ENCODE results near the gene ARL15. TPM values are rescaled to one million over a fixed set of nuclear protein-coding genes. Genes with fewer than 3 reads are reported as not detected.
"Not testable (repeated sequence)": the region's sequence is repeated elsewhere in the genome, so short reads cannot be mapped to it uniquely, and the experiment has no call there.

Gene ARL15
- total RNA-seq (2014; rRNA removed; shearing (Covaris generic); ENCODE audit: low replicate concordance): 3.9 and 6.7 TPM in 2 replicates

DNA sequence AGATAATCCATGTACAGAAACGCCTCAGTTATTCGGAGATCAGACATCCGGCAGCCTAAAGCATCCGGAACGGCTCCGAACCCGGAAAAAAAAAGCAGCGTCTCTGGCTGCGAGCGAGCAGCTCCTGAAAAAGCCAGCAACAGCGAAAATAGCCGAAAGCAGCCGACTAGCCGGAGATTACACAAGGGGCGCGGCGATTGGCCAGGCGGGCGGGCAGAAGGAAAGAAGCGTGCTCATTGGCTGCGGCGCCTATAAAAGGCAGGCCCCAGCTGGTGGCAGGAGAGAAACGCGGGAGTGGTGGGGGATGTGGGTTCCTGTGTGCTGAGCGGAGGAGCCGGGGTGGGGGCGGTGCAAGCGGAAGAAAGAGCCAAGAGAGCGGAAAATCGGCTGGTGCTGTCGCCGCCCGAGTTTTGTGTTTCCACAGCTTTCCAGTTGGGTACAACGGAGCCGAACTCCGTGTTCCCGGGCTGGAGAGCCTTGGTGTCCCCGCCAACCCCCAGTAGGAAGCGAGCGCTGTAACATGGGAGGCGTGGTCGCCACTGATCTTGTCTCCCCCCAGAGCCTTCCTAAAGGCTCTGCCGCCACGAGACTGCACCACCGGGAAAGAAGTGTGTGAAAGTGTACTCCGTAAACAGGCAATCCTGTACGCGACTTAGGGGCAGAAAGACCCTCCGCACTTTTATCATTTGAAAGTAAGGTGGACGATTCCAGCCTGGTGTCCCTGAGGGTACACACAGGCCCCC is at the start of gene ARL15:
TSS of gene ARL15 (minus strand) at position 141 of the 743 bp plus-strand sequence.
- peak; percentile 91 for DNase-seq (ENCODE audit: low read depth)
- in situ Hi-C loops (cut with HindIII; ENCODE audit: low pct_unique_long_range_greater_than_20kb, low sequenced_read_pairs): no loop called here

DNA sequence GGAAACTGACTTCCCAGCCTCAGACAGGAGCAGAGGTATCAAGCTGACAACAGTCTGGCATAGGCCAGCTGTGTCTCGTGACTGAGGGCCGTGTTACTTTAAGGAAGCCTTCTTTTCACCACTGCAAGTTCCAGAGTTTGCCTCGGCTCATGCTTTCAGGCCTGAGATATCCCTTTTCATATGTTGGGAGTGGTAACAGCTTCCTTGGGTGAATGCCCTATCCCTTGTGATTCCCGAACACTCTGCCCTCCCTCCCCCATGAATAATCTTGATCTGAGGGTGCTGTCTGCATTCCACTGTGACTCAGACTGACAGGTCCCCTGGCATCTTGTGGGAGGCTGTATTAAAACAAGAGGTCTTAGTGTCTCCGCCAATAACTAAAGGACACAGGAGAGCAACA is 49.7 kb upstream of the ARL15 start:
- in situ Hi-C loops (cut with HindIII; ENCODE audit: low pct_unique_long_range_greater_than_20kb, low sequenced_read_pairs): no loop called here
- DNase-seq (ENCODE audit: low read depth): no peak

DNA sequence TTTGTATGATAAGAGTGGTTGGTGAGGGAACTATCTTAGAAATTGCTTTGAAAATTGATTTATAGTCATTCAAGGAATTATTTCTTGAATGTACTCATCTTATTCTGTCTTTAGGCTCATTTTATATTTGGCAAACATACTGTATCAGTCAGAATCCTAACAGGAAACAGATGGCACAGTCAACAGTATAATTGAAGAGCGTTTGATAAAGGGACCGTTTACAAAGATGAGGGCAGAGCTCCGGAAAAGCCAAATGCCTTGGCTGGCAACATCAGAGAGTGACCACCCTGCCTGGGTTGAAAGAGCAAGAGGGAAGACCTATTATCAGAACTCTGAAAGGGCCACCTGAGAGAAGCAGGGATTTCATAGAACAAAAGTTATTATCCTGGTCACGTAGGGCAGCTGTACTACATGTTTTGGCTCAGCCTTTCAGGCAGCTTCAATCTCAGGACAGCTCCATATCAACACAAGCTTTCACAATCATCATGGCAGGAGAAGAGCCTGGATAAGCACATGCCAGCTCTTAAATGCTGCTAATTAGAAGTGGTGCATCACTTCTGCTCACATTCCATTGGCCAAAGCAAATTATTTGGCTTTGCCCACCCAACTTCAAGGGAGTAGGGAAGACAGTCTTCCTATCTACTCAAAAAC is 47.2 kb upstream of the ARL15 start:
- in situ Hi-C loops (cut with HindIII; ENCODE audit: low pct_unique_long_range_greater_than_20kb, low sequenced_read_pairs): no loop called here
- no peak for DNase-seq (ENCODE audit: low read depth)

DNA sequence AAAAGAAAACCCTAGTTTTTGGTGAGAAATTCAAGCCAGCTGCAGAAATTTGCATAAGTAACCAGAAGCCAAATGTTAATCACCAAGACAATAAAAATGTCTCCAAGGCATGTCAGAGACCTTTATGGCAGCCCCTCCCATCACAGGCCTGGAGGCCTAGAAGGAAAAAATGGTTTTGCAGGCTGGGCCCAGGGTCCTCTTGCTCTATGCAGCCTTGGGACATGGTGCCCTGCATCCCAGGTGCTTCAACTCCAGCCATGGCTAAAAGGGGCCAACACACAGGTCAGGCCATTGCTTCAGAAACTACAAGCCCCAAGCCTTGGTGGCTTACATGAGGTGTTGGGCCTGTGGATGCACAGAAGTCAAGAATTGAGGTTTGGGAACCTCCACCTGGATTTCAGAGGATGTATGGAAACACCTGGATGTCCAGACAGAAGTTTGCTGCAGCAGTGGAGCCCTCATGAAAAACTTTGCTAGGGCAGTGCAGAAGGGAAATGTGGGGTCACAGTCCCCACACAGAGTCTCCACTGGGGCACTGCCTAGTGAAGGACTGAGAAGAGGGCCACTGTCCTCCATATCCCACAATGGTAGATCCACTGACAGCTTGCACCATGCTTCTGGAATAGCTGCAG is 43.7 kb upstream of the ARL15 start:
- in situ Hi-C loops (cut with HindIII; ENCODE audit: low pct_unique_long_range_greater_than_20kb, low sequenced_read_pairs); DNase-seq (ENCODE audit: low read depth): not testable (repeated sequence)

DNA sequence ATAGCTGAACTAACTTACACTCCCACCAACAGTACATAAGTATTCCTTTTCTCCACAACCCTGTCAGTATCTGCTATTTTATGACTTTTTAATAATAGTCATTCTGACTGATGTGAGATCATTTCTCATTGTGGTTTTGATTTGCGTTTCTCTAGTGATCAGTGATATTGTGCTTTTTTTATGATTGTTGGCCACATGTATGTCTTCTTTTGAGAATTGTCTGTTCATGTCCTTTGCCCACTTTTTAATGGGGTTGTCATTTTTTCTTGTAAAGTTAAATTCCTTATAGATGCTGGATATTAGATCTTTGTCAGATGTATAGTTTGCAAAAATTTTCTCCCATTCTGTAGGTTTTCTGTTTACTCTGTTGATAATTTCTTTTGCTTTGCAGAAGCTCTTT is 42.2 kb upstream of the ARL15 start:
- DNase-seq (ENCODE audit: low read depth); in situ Hi-C loops (cut with HindIII; ENCODE audit: low pct_unique_long_range_greater_than_20kb, low sequenced_read_pairs): not testable (repeated sequence)

DNA sequence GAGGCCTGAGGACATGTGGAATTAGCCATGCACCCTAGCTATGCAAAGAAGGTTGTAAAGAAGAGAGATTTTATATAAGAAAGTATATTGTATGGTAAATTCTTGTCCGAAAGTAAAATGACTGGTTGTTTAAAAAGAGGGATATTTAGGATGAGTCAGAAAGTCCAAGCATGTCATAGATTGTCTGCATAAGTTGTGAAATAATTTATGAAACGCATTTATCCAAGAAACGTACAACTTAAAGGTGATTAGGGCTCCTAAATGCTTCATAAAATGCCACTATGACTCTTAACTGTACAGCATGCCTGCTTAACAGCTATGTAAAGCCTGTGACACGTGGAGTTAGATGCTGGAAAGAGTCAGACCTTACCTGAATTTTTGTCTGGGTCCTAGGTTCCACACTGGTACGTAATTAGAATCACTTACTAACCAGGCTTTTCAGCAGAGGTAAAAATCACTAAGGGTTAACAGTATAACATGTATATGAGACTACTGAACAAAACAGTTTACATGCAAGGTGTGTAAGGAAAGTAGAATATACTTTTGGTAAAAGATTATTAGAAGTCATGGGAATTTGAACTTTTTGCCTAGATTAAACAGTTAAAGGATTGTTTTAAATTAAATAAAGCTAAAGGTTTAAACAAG is 37.0 kb upstream of the ARL15 start:
- in situ Hi-C loops (cut with HindIII; ENCODE audit: low pct_unique_long_range_greater_than_20kb, low sequenced_read_pairs): no loop called here
- no peak for DNase-seq (ENCODE audit: low read depth)

DNA sequence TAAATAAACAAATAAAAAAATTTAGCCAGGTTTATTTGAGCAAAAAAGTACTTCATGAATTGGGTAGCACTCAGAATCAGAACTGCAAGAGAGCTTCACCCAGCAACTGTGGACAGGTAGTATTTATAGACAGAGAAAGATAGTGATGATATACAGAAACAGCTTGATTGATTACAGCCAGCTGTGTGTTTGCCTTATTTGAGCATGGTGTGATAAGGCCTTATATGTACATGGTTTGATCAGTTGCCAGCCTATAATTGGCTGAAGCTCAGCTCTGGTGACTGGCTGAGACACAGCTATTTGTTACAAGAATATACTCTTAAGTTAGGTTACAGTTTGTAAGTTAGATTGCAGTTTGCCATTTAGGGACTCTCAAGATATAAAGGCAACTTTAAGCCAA is 34.3 kb upstream of the ARL15 start:
- in situ Hi-C loops (cut with HindIII; ENCODE audit: low pct_unique_long_range_greater_than_20kb, low sequenced_read_pairs): no loop called here
- DNase-seq (ENCODE audit: low read depth): no peak

DNA sequence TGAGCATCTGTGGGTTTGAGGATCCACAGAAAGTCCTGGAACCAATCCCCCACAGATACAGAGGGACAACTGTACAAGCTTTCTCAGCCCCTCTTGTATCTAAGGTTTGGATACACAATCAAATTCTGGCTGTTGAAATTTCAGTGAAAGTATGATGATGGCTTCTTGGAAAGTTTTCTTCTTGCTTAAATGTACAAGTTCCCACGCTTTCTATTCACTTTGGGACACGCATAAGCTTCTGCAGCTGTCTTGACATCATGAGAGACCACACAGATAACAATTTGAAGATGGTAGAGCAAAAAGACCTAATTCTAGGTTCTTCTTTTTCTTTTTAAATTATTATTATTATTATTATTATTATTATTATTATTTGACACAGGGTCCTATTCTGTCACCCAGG is 31.6 kb upstream of the ARL15 start:
- in situ Hi-C loops (cut with HindIII; ENCODE audit: low pct_unique_long_range_greater_than_20kb, low sequenced_read_pairs): no loop called here
- no peak for DNase-seq (ENCODE audit: low read depth)

DNA sequence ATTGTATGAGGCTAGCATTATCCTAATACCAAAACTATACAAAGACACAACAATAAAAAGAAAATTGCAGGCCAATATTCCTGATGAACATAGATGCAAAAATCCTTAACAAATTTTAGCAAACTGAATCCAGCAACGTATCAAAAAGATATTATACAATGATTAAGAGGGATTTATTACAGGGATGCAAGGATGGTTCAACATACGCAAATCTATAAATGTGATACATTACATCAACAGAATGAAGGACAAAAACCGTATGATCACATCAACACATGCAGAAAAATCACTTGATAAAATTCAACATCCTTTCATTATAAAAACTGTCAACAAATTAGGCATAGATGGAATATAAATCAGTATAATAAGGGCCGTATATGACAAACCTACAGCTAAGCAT is 27.1 kb upstream of the ARL15 start:
- DNase-seq (ENCODE audit: low read depth): no peak
- in situ Hi-C loops (cut with HindIII; ENCODE audit: low pct_unique_long_range_greater_than_20kb, low sequenced_read_pairs): no loop called here

DNA sequence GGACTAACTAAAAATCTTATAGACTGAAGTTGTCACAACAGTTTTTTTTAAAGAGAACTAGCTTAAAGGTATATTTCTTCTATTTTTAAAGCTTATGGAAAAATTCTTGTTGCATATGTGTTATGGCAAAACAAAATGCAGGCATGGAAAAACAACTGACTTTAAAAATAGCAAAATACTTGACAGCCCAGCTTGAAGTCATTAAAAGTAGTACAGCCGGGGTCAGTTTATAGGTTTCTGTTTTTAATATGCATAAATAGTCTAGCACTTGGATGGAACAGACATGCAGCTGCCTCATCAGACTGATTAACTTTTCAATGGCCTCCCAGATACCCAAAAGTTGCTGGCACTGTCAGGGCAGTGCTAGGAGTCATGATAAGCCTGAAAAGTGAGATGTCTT is 22.3 kb upstream of the ARL15 start:
- in situ Hi-C loops (cut with HindIII; ENCODE audit: low pct_unique_long_range_greater_than_20kb, low sequenced_read_pairs): no loop called here
- DNase-seq (ENCODE audit: low read depth): no peak

DNA sequence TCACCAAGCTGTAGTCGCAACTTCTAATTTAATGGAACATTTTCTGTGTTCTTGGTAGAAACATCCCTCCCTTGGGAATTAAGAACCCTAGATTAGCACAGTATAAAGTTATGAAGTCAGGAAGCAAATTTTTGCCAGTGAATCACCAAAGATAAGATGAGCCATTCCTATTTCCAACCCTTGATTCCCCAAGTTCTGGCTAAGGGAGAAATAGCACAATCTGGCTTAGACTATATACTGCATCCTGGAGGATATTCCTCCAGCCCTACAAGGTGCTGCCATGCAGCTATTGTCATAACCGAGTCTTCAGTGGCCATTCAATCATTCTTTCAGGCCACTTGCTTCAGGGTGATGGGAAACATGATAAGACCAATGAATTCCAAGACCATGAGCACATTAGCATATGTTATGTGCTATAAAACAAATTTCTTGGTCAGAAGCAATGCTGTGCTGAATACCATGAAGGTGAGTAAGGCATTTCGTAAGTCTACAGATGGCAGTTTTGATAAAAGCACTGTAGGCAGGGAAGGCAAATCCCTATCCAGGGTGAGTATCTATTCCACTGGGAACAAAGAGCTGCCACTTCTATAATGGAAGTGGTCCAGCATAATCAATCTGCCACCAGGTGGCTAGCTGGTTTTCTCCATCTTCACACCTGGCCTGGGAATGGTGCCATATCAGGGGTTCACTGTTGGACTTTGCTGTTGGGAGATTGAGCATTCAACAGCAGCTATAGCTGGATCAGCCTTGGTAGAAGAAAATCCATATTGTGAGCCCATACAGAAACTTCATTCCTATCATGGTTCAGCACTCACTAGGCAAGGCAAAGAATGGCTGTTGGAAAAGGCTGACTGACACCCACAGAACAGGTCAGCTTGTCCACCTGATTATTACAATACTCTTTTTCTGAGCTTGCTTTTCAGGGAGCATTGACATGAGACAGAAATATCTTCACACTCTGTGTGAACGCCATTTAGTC is 19.6 kb upstream of the ARL15 start:
- DNase-seq (ENCODE audit: low read depth): peak; percentile 61
- in situ Hi-C loops (cut with HindIII; ENCODE audit: low pct_unique_long_range_greater_than_20kb, low sequenced_read_pairs): no loop called here

DNA sequence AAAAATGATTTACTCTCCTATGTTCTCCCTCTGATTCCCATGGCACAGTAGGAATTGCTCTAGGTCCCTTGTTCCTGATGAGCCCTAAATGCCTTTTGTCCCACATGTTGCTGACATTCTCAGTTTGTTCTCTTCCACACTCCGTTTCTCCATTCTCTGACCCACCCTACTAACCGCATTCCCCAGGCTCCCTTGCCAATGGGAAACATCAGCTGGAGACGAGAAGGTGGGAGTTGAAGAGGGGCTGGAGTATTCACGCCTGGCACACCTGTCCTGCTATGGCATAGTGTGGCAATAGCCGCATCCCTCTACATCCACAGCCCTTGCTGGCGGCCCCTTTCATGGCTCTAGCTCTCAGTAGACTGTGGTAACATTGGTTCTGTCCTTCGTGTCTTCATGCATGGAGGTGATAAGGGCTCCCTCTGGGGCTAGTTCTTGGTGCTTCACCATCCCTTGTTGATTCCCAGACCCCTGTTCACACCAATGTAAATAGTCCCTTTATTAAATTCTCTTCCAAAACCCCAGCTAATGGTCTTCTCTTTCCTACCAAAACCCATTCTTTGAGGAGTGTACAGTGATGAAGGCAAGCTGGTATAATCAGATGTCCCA is 16.4 kb upstream of the ARL15 start:
- in situ Hi-C loops (cut with HindIII; ENCODE audit: low pct_unique_long_range_greater_than_20kb, low sequenced_read_pairs): no loop called here
- DNase-seq (ENCODE audit: low read depth): no peak

DNA sequence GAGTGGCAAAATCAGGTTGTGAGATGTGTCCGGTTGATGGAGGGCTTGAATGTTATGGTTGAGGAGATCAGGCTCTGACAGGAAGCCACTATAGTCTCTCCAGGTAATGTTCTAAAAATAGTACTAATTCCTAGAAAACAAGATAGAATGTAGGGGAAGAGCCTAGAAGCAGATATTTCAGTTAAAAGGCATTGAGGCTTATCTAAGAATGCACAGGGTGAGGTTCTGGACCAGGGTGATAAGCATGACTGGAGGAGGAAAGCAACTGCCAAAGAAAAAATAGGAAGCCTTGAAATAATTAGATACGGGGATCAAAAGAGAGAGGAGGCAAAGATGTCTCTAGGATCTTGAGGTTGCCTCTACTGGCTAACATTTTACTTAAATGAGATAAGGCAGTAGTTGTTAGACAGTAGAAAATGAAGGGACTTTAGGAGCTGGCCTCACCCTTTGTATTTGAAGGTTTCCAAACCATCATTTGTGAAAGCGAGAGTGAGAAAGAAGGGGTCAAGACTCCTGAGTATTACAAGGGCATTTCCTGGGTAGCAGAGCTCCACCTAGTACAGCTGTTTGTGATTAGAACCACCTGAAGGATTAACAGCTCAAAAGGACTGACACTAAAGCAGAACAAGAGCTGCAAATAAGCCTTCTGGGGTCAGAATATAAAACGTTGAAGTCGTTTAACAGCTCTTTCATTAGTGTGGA is 15.4 kb upstream of the ARL15 start:
- no peak for DNase-seq (ENCODE audit: low read depth)
- in situ Hi-C loops (cut with HindIII; ENCODE audit: low pct_unique_long_range_greater_than_20kb, low sequenced_read_pairs): no loop called here

DNA sequence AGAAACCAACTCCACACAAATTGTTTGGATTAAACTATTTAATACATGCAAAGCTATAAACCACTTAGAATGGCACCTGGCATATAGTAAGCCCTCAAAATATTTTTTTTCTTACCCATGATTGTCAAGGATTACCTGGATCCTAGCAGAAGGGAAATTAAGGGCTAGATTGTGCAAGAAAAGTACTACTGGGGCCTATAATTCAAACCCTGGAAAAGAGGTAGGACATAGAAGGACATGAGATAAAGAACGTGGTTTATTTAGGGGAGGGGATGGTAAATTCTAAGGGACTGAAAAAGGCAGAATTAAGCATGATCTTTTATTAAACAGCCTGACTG is 14.9 kb upstream of the ARL15 start:
- no peak for DNase-seq (ENCODE audit: low read depth)
- in situ Hi-C loops (cut with HindIII; ENCODE audit: low pct_unique_long_range_greater_than_20kb, low sequenced_read_pairs): no loop called here

DNA sequence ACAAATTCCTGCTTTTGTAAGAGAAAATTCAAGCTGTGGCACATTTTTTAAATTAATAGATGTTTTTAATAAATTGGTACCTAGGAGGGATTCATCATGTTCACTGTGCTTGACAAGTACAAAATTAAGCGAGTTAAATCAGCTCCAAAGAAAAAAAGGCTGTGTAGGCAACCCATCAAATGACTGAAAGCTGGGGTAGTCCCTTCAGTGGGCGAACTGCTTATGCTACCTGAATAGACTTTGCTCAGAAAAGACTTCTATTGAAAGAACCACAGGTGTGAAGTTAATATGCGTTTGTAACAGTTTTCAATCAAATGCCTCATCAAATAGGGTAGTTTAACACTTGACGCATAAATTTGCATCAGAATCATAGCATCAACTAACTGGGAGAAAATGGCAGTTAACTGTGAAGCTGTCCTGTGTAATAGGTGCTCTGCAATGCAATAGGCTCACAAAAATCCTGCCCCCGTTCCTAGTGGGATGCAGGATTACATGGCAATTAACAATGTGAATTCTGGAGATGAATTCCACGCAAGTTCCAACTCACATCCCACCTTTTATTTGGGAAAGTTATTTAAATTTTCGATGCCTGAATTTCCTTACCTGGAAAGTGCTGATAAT is 14.4 kb upstream of the ARL15 start:
- DNase-seq (ENCODE audit: low read depth): no peak
- in situ Hi-C loops (cut with HindIII; ENCODE audit: low pct_unique_long_range_greater_than_20kb, low sequenced_read_pairs): no loop called here

DNA sequence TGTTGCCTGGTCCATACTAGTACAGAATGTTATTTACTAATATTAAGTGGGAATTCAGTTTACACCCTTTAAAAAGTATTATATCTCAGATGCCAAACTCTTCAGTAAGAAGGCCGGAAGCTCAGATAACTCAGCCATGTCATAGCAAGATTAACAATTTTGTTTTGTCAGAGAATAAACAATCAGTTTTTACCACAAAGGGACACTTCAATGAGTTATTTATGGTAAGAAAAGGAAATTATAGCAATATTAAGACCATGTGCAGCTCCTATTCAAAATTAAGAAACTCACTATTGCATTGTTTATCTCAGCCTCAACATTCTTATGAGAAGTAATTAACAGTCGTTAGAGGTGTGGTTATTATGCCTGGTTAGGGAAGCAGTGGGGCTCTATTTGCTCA is 13.1 kb upstream of the ARL15 start:
- DNase-seq (ENCODE audit: low read depth): no peak
- in situ Hi-C loops (cut with HindIII; ENCODE audit: low pct_unique_long_range_greater_than_20kb, low sequenced_read_pairs): no loop called here

DNA sequence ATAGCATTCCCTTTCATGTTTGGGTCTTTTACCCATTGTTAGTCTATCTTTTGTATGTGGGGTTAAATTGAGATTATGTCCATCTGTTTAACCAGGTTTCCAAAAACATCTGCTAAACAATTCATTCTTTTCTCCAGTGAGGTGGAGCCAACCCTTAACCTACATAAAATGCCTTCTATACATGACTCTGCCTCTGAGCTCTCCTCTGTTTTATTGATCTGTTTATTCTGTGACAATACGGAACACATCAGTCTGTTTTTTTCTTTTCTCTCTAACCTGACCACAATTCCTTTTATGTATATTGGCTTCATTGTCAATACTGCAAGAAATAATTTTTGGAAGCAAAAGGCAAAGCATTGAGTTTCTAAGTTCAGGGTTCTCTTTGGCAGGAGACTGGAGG is 9.9 kb upstream of the ARL15 start:
- DNase-seq (ENCODE audit: low read depth): no peak
- in situ Hi-C loops (cut with HindIII; ENCODE audit: low pct_unique_long_range_greater_than_20kb, low sequenced_read_pairs): no loop called here
